ENCODE measurements around the gene PTMS. TPM values are rescaled to one million over a fixed set of nuclear protein-coding genes. Genes with fewer than 3 reads are reported as not detected.
A peak's percentile ranks its signal among the peaks of the same experiment; 100 is the strongest.
"Not testable (repeated sequence)": the region's sequence is repeated elsewhere in the genome, so short reads cannot be mapped to it uniquely, and the experiment has no call there.

The PTMS gene
- total RNA-seq, 1 donor from 2014 or later = 966 TPM

GRCh38 chr12:6735448-6736191, 30.5 kb upstream of the PTMS start:
- peak; percentile 20 for TF ChIP-seq CTCF (IDR thresholded peaks at IDR 0.05; ENCODE audit: partially characterized antibody, unreplicated experiment)
- H3K27me3 Mint-ChIP-seq (ENCODE audit: unreplicated experiment) = no peaks in the 10 kb centered on the region

DNA sequence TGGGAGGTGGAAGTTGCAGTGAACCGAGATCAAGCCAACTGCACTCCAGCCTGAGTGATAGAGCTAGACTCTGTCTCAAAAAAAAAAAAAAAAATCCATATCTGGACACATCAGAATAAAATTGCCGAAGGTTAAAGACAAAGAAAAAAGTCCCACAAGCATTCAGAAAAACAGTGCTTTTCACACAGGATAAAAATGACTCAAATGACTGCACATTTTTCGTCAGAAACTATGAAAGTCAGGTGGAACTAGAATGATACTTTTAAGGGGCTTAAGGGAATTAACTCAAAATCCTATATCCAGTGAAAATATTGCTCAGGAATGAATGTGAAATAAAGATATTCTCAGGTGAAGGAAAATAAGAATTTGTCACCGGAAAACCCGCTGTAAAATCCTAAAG, 29.4 kb upstream of the PTMS start:
- H3K4me1 Mint-ChIP-seq (ENCODE audit: low read depth, unreplicated experiment) = peaks cover 4% of the 10 kb centered on the region
- no peak overlapping the region for H3K27ac Mint-ChIP-seq (ENCODE audit: unreplicated experiment)
- DNase-seq = no peak
- no peak for TF ChIP-seq CTCF (IDR thresholded peaks at IDR 0.05; ENCODE audit: partially characterized antibody, unreplicated experiment)
- H3K9me3 Mint-ChIP-seq (ENCODE audit: unreplicated experiment) = no peaks in the 10 kb centered on the region
- no peaks in the 10 kb centered on the region for H3K36me3 Mint-ChIP-seq (ENCODE audit: unreplicated experiment)
- no peaks in the 10 kb centered on the region for H3K27me3 Mint-ChIP-seq (ENCODE audit: unreplicated experiment)
- H3K4me3 Mint-ChIP-seq (ENCODE audit: unreplicated experiment) = no peak overlapping the region

More at GRCh38 chr12:6735448-6736191, 30.5 kb upstream of the PTMS start:
- H3K9me3 Mint-ChIP-seq (ENCODE audit: unreplicated experiment) = peaks cover 3% of the 10 kb centered on the region
- peak; percentile 54 for DNase-seq
- H3K4me3 Mint-ChIP-seq (ENCODE audit: unreplicated experiment) = no peak overlapping the region
- H3K36me3 Mint-ChIP-seq (ENCODE audit: unreplicated experiment) = no peaks in the 10 kb centered on the region
- H3K4me1 Mint-ChIP-seq (ENCODE audit: low read depth, unreplicated experiment) = peaks cover 9% of the 10 kb centered on the region
- no peak overlapping the region for H3K27ac Mint-ChIP-seq (ENCODE audit: unreplicated experiment)

- not testable (repeated sequence) for H3K27me3 Mint-ChIP-seq (ENCODE audit: unreplicated experiment); H3K36me3 Mint-ChIP-seq (ENCODE audit: unreplicated experiment); H3K9me3 Mint-ChIP-seq (ENCODE audit: unreplicated experiment); H3K27ac Mint-ChIP-seq (ENCODE audit: unreplicated experiment); H3K4me1 Mint-ChIP-seq (ENCODE audit: low read depth, unreplicated experiment); H3K4me3 Mint-ChIP-seq (ENCODE audit: unreplicated experiment); DNase-seq
Observed at GRCh38 chr12:6742080-6742479, 24.1 kb upstream of the PTMS start.

DNA sequence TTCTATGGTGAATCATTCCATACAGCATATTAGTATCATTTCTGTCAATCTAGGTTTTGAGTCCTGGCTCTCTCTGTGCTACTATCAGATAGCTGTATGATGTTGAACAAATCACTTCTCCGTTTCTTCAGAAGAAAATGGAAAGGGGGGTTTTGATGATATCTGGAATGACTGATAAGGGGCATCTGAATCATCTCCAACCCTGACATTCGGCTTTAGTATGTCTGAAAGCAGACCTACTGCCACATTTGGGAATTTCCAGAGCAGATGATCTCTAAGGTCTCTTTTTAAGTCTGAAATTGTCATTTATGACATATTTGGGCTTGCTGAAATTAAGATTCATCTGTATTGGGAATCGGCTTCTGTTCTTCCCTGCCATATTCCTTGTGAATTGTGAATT, 23.3 kb upstream of the PTMS start:
- TF ChIP-seq CTCF (IDR thresholded peaks at IDR 0.05; ENCODE audit: partially characterized antibody, unreplicated experiment) = no peak

DNA sequence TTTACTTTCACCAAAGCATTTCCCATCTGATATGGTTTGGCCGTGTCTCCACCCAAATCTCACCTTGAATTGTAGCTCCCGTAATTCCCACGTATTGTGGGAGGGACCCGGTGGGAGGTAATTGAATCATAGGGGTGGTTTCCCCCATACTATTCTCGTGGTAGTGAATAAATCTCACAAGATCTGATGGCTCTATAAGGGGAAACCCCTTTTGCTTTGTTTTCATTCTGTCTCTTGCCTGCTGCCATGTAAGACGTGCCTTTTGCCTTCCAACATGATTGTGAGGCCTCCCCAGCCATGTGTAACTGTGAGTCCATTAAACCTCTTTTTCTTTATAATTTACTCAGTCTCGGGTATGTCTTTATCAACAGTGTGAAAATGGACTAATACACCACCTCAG, 22.9 kb upstream of the PTMS start:
- H3K27me3 Mint-ChIP-seq (ENCODE audit: unreplicated experiment); H3K9me3 Mint-ChIP-seq (ENCODE audit: unreplicated experiment); DNase-seq; H3K4me3 Mint-ChIP-seq (ENCODE audit: unreplicated experiment); H3K4me1 Mint-ChIP-seq (ENCODE audit: low read depth, unreplicated experiment); H3K36me3 Mint-ChIP-seq (ENCODE audit: unreplicated experiment); H3K27ac Mint-ChIP-seq (ENCODE audit: unreplicated experiment): not testable (repeated sequence)

More for the DNA sequence above, 23.3 kb upstream of the PTMS start:
- peaks cover 6% of the 10 kb centered on the region for H3K27me3 Mint-ChIP-seq (ENCODE audit: unreplicated experiment)
- no peaks in the 10 kb centered on the region for H3K9me3 Mint-ChIP-seq (ENCODE audit: unreplicated experiment)
- no peak for DNase-seq
- no peak overlapping the region for H3K4me3 Mint-ChIP-seq (ENCODE audit: unreplicated experiment)
- H3K27ac Mint-ChIP-seq (ENCODE audit: unreplicated experiment) = no peak overlapping the region
- H3K36me3 Mint-ChIP-seq (ENCODE audit: unreplicated experiment) = peaks cover 4% of the 10 kb centered on the region
- no peaks in the 10 kb centered on the region for H3K4me1 Mint-ChIP-seq (ENCODE audit: low read depth, unreplicated experiment)

DNA sequence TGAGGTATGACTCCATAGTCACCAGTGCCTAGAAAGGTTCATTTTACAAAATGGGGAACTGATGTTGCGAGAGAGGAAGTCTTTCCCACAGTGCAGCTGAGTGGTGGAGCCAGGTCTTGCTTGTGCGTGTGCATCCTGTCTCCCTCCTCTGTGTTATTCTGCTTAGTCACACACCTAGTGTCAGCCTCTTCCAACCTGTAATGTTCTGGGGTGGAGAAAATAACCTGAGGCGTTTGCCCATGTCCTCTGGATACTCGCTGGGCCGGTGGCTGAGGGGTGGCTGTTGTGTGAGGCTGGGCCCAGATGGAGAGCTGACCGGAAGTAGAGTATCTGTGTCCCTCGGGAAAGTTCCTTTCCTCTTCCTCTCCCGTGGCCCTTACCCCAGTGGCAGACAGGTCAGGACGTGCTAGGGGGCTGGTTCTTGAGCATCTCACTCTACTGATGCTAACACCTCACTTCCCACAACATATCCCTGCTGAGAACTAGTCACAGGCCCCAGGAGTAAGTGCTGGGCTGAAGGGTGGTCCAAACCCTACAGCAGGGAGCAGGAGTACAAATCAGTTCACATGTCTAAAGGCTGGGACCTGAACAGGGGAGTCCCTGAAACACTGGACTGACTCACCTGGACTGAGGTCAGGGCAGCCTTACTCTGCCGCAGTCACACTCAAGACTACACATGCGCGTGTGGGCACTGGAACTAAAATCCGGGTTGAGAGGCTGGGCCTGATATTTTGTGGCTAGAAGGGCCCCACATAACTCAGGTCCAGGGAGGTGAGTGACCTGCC, 20.2 kb upstream of the PTMS start:
- peak overlapping the region; percentile 52 for H3K27ac Mint-ChIP-seq (ENCODE audit: unreplicated experiment)

More for the DNA sequence above, 20.2 kb upstream of the PTMS start:
- Mint-ChIP-seq H3K27me3 (ENCODE audit: unreplicated experiment) (peaks cover 8% of the 10 kb centered on the region), H3K9me3 (ENCODE audit: unreplicated experiment) (no peaks in the 10 kb centered on the region), H3K36me3 (ENCODE audit: unreplicated experiment) (peaks cover 13% of the 10 kb centered on the region), H3K4me1 (ENCODE audit: low read depth, unreplicated experiment) (peaks cover 1% of the 10 kb centered on the region), H3K4me3 (ENCODE audit: unreplicated experiment) (no peak overlapping the region)
- no peak for DNase-seq
- TF ChIP-seq CTCF (IDR thresholded peaks at IDR 0.05; ENCODE audit: partially characterized antibody, unreplicated experiment) = no peak
